GM23338 (cell line): ENCODE results near the gene FAM114A2. TPM values are rescaled to one million over a fixed set of nuclear protein-coding genes. Genes with fewer than 3 reads are reported as not detected.

Experiments used
- ATAC-seq: fragments of 200-7000 bp; cut with Tn5 transposase; 3 replicates; pipeline ENCODE4 v1.9.1; 2020
- DNase-seq: peaks from one replicate; pipeline ENCODE4 v3.0.0-alpha.2; 2015; ENCODE audit warnings: low spot score
- H2AFZ ChIP-seq: fragments of 200-600 bp; sonication (generic); 2 replicates; pipeline ENCODE4 v1.8.0; 2016; ENCODE audit warnings: antibody characterized with exemption, mild to moderate bottlenecking, moderate library complexity
- H3F3A ChIP-seq: fragments of 200-600 bp; sonication (generic); replicated peaks from 2 replicates; pipeline ENCODE4 v1.8.0; 2017; ENCODE audit warnings: antibody characterized with exemption, mixed run types, low read depth
- H3K27ac ChIP-seq: fragments of 200-600 bp; sonication (generic); 2 replicates; pipeline ENCODE4 v1.6.1; 2016; ENCODE audit warnings: low read depth
- H3K27me3 ChIP-seq: fragments of 200-600 bp; sonication (generic); 2 replicates; pipeline ENCODE4 v1.8.0; 2016; ENCODE audit warnings: mild to moderate bottlenecking, mixed run types, moderate library complexity; ENCODE audit not compliant: insufficient read depth
- H3K36me3 ChIP-seq: fragments of 200-600 bp; sonication (generic); 2 replicates; pipeline ENCODE4 v1.8.0; 2016; ENCODE audit warnings: mild to moderate bottlenecking; ENCODE audit not compliant: insufficient read depth
- H3K4me1 ChIP-seq: fragments of 200-600 bp; sonication (generic); 2 replicates; pipeline ENCODE4 v1.8.0; 2016; ENCODE audit warnings: mild to moderate bottlenecking, moderate library complexity; ENCODE audit not compliant: insufficient read depth
- H3K4me2 ChIP-seq: fragments of 200-600 bp; sonication (generic); 2 replicates; pipeline ENCODE4 v1.7.1; 2017; ENCODE audit warnings: mixed run types
- H3K4me3 ChIP-seq: fragments of 200-600 bp; sonication (generic); 2 replicates; pipeline ENCODE4 v1.6.1; 2016; ENCODE audit warnings: mixed run types
- H3K79me2 ChIP-seq: fragments of 200-600 bp; sonication (generic); replicated peaks from 2 replicates; pipeline ENCODE4 v1.8.0; 2017; ENCODE audit warnings: mild to moderate bottlenecking; ENCODE audit not compliant: insufficient read depth
- H3K9me2 ChIP-seq: fragments of 200-600 bp; sonication (generic); 2 replicates; pipeline ENCODE4 v1.8.0; 2017; ENCODE audit not compliant: insufficient read depth
- H4K20me1 ChIP-seq: fragments of 200-600 bp; sonication (generic); replicated peaks from 2 replicates; pipeline ENCODE4 v1.8.0; 2017; ENCODE audit warnings: mild to moderate bottlenecking; ENCODE audit not compliant: insufficient read depth
- H3K27ac Mint-ChIP-seq: 2 replicates; pipeline ENCODE4 v1.8.0; 2020; ENCODE audit warnings: inconsistent platforms, mild to moderate bottlenecking, moderate library complexity, mixed read lengths
- H3K27me3 Mint-ChIP-seq: 3 replicates; pipeline ENCODE4 v1.8.0; 2022; ENCODE audit warnings: low read depth, mild to moderate bottlenecking, moderate library complexity, mixed read lengths, inconsistent platforms; ENCODE audit not compliant: insufficient read depth, poor library complexity
- H3K36me3 Mint-ChIP-seq: 3 replicates; pipeline ENCODE4 v1.8.0; 2021; ENCODE audit warnings: low read depth, mild to moderate bottlenecking, inconsistent platforms, moderate library complexity, mixed read lengths
- H3K4me1 Mint-ChIP-seq: 3 replicates; pipeline ENCODE4 v1.8.0; 2020; ENCODE audit warnings: mild to moderate bottlenecking, inconsistent platforms, mixed read lengths
- H3K4me3 Mint-ChIP-seq: 3 replicates; pipeline ENCODE4 v1.8.0; 2021; ENCODE audit warnings: moderate library complexity, mild to moderate bottlenecking, inconsistent platforms, mixed read lengths
- H3K9me3 Mint-ChIP-seq: 3 replicates; pipeline ENCODE4 v1.8.0; 2020; ENCODE audit warnings: moderate library complexity, mild to moderate bottlenecking, inconsistent platforms, mixed read lengths
- CREB1 ChIP-seq: fragments of 250-450 bp; sonication (Bioruptor Pico); IDR thresholded peaks from 2 replicates; pipeline ENCODE4 v1.5.0; 2020; ENCODE audit warnings: low read depth, mild to moderate bottlenecking, moderate library complexity
- CTCF ChIP-seq, 2 experiments: fragments of 200-600 bp in 1 of 2; sonication (generic) in 1 of 2; conservative IDR thresholded peaks; 2 replicates each; pipeline versions ENCODE4 v1.5.1 to v1.6.1; 2016 to 2017; ENCODE audit warnings: antibody characterized with exemption in 2 of 2, low read depth in 2 of 2, mild to moderate bottlenecking in 2 of 2, moderate library complexity in 1 of 2
- ETS1 ChIP-seq: IDR thresholded peaks from 2 replicates; pipeline ENCODE4 v1.6.1; 2016; ENCODE audit warnings: antibody characterized with exemption
- EZH2 ChIP-seq: fragments of 200-600 bp; sonication (generic); IDR thresholded peaks from one replicate; pipeline ENCODE4 v1.8.0; 2017; ENCODE audit warnings: antibody characterized with exemption, mild to moderate bottlenecking, low read depth; ENCODE audit not compliant: unreplicated experiment
- EZH2phosphoT487 ChIP-seq: fragments of 200-600 bp; sonication (generic); IDR thresholded peaks from one replicate; pipeline ENCODE4 v1.8.1; 2018; ENCODE audit warnings: antibody characterized with exemption; ENCODE audit not compliant: unreplicated experiment
- JUNB ChIP-seq: IDR thresholded peaks from one replicate; pipeline ENCODE4 v1.6.1; 2016; ENCODE audit warnings: antibody characterized with exemption; ENCODE audit not compliant: unreplicated experiment
- NANOG ChIP-seq: IDR thresholded peaks from 2 replicates; pipeline ENCODE4 v1.6.1; 2016; ENCODE audit warnings: antibody characterized with exemption, borderline replicate concordance
- POLR2AphosphoS5 ChIP-seq: IDR thresholded peaks from 2 replicates; pipeline ENCODE4 v1.6.1; 2016; ENCODE audit warnings: antibody characterized with exemption, low read depth
- REST ChIP-seq: IDR thresholded peaks from one replicate; pipeline ENCODE4 v1.6.1; 2018; ENCODE audit warnings: antibody characterized with exemption; ENCODE audit not compliant: unreplicated experiment
- STAT1 ChIP-seq: IDR thresholded peaks from one replicate; pipeline ENCODE4 v1.6.1; 2016; ENCODE audit warnings: antibody characterized with exemption; ENCODE audit not compliant: unreplicated experiment
- ZNF114 ChIP-seq: fragments of 250-450 bp; sonication (Bioruptor Pico); IDR thresholded peaks from 2 replicates; pipeline ENCODE4 v1.5.0; 2020; ENCODE audit warnings: mild to moderate bottlenecking, moderate library complexity
- ZNF331 ChIP-seq: fragments of 250-450 bp; sonication (Bioruptor Pico); IDR thresholded peaks from 2 replicates; pipeline ENCODE4 v1.5.0; 2020; ENCODE audit warnings: low read depth, mild to moderate bottlenecking, moderate library complexity
- polyA plus RNA-seq: library from polyadenylated mRNA; unstranded; fragments of >200 nt; fragmentation: Nextera tagmentation; extraction: Ambion mirVana; gene quantifications from 2 replicates; pipeline ENCODE4 v1.2.1, GENCODE V29; 2016
- total RNA-seq: library from RNA; depleted of rRNA; stranded (reverse); fragments of >200 nt; shearing (Covaris generic); gene quantifications from 2 replicates; pipeline ENCODE4 v1.2.3, GENCODE V29; 2014

FAM114A2 gene
- total and polyA plus RNA-seq, 2 experiments from 2014 or later = 4.9 to 5.8 TPM

- TF ChIP-seq ETS1 (no peak), ZNF114 (CRISPR knock-in tag) (no peak), EZH2 (no peak)
These were observed 14.8 kb upstream of the FAM114A2 start (continued) for GRCh38 chr5:154053468-154053867.

GRCh38 chr5:154049636-154050035 lies 10.9 kb upstream of the FAM114A2 start:
- Histone ChIP-seq H2AFZ (no peak overlapping the region), H3K36me3 (no peaks in the 10 kb centered on the region), H4K20me1 (peaks cover 2% of the 10 kb centered on the region), H3K4me1 (no peaks in the 10 kb centered on the region), H3K4me2 (no peak overlapping the region), H3K4me3 (no peak overlapping the region), H3K79me2 (peaks cover 9% of the 10 kb centered on the region; the same call in 1 of the 2 replicates), H3K27me3 (no peaks in the 10 kb centered on the region), H3K9me2 (no peaks in the 10 kb centered on the region), H3F3A (no peaks in the 10 kb centered on the region), H3K27ac (no peak overlapping the region)
- no peak overlapping the region for H3K4me3 Mint-ChIP-seq
- TF ChIP-seq POLR2AphosphoS5 = no peak
- TF ChIP-seq ETS1 = no peak
- no peak for TF ChIP-seq CREB1
- TF ChIP-seq ZNF114 (CRISPR knock-in tag) = no peak
- no peak for TF ChIP-seq CTCF (conservative IDR thresholded peaks at IDR 0.05; ENCODE audit: low read depth in 2 of 2)
- TF ChIP-seq STAT1 = no peak
- no peak for TF ChIP-seq EZH2
- TF ChIP-seq EZH2phosphoT487 = no peak
- no peak for TF ChIP-seq JUNB
- TF ChIP-seq REST = no peak
- no peak for TF ChIP-seq ZNF331 (CRISPR knock-in tag)
- no peak for TF ChIP-seq NANOG
- H3K27ac Mint-ChIP-seq = no peak overlapping the region
- no peaks in the 10 kb centered on the region for H3K27me3 Mint-ChIP-seq
- DNase-seq (no peak), ATAC-seq (no peak)
- H3K4me1 Mint-ChIP-seq = no peaks in the 10 kb centered on the region
- no peaks in the 10 kb centered on the region for H3K9me3 Mint-ChIP-seq
- peaks cover 7% of the 10 kb centered on the region; the same call in 2 of the 3 replicates for H3K36me3 Mint-ChIP-seq
